IPS-11a (cell line): ENCODE results near the gene LRIG1.

Source experiments
- H3K4me3 ChIP-seq: one replicate; pipeline ENCODE4 v1.5.1; 2013; ENCODE audit warnings: low read depth, low read length, control low read depth

The LRIG1 gene

DNA sequence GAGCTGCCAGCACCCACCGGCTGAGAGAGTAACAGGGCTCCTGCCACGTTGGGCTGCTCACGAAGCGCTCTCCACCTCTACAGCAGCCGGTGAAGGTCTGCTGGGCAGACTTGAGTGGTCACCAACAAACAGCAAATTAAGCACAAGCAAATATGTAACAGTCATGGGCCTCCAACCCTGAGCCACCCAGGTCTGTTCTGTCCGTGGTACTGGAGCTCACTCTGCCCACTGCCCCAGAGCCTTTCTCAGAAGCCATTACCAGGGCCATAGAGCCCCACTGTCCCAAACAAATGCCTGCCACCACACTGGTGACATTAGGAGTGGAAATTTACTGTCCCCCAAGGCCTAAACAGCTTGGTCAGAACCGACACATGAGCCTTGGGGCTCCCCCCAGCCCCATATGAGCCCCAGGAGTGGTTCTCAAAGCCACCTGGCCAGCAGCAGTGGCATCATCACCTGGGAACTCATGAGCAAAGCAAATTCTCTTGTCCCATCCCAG, 56.6 kb downstream of the LRIG1 start:
- no peak overlapping the region for H3K4me3 ChIP-seq

DNA sequence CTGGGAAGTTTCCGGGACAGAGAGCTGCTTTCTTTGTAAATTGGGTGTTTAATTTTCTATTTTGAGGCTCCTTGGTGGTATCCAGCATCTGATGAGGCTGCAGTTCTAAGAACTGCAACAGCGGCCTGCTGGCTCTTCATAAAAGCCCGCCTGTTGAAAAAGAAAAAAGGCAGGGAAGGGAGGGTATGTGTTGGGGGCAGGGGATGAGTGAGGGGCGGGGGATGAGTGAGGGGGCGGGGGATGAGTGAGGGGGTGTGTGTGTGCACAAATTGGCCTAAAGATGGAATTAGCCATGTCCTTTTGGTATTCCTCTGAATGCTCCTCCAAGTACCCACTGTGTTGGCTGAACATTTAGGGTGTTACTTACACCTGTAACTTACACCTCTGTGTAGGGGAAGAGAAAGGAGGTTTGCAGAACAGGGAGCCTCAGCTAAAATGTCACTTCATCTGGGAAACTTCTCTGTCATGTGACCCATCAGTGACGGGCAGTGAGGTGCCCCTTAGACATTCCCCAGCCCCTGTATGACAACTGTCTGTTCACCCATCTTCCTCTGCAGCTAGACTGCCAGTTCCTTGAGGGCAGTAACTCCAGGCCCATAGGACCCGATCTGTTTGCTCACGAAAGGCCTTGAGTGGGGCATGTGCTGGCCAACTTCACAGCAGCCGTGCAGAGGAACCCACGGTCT, 57.6 kb downstream of the LRIG1 start:
- H3K4me3 ChIP-seq, result no peak overlapping the region

DNA sequence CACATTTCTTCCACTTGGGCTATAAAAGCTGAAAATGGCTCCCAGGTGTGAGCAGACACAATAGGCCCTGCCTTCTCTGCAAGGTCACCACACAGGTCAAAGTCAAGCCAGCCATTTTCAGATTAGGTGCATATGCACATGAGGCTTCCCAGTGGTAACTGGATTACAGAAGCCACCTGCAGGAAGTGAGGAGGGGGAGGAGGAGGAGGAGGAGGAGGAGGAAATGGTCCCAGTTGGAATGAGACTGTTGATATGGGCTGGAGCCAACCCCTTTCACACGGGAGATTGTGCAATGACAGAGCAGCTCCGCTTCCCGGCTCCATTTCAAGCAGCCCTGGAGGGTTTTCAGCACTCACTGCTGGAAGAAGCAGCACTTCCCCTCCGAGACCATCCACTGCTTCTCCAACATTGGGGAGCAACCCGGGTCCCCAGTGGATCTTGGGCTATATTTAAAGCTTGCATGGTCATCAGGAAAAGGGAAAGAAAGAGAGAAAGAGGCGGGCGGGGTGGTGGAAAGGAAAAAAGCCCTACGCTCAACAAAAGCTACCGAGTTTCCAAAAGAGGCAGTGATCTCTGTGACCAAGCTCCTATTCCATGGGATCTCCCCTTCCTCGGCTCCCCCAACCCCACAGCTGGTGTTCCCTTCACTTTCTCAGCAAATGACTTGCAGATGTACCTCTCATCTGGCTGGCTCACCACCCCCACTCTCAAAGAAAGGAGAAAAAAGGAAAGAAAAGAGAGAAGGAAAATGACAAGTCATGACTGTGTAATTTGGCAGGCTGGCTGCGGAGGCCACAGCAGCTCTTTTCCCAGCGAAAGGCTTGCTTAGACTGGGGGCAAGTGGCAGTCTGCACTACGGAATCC, 58.3 kb downstream of the LRIG1 start:
- no peak overlapping the region for H3K4me3 ChIP-seq

DNA sequence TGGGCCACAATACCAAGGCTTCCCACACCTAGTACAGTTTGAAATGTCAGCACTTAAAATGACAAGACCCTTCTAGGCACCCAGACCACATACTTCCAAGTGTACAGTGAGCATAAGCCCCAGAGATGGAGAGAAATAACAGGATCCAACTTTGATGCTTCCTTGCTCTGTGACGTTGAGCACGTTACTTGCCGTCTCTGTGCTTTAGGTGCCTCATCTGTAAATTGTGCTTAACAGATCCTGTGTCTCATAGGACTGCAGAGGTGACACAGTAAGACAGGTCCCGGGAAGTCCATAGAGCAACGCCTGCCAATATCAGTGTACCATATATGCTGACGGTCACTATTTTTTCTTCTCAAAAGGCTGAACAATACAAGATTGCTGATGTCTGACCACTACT, 59.1 kb downstream of the LRIG1 start:
- no peak overlapping the region for H3K4me3 ChIP-seq

DNA sequence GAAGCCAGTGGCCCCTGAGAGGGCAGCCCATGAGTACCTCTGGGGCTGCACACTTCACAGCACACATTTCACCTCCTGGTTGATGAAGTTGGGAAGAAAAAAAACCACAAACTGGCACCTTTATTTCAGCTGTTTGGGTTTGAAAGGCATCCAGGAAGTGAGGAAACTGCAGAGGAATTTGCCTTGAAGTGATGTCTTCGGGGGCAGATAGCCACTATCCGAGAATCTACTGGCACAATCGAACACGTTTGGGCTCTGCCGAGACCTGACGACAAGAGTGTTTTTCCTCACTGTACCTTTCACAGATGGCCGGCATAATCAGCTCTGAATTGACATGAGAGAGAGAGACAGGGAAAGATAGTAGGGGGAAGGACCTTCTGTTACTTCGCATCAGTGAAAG, 59.7 kb downstream of the LRIG1 start:
- no peak overlapping the region for H3K4me3 ChIP-seq

DNA sequence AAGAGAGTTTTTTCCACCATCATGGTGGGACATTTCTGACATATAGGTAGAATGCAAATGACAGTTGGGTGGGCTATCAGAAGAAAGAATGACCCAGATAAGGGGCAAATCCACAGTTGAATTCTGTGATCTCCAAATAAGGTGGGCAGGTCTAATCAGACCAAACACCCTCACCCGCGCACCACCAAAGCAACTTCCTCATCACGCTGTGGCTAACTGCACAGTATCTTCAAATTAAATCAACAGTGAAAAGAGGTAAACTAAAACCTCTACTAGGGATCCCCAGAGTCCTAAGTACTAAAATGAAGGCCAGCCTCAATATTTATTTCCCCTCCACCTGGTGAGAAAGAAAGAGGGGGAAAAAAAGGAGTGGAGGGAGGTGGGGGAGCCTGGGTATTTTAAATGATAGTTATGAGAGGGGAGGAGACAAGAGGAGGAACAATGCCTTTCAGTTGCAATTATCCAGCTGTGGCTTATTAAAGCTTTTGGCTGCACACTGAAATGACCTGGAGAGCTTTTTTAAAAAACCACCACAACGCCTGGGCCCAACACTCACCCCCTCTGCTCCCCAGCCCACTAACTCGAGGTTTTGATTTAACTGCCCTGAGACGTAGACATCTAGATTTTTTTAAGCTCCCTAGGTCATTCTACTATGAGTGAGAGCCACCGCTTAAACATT, 61.0 kb downstream of the LRIG1 start:
- H3K4me3 ChIP-seq, result no peak overlapping the region

DNA sequence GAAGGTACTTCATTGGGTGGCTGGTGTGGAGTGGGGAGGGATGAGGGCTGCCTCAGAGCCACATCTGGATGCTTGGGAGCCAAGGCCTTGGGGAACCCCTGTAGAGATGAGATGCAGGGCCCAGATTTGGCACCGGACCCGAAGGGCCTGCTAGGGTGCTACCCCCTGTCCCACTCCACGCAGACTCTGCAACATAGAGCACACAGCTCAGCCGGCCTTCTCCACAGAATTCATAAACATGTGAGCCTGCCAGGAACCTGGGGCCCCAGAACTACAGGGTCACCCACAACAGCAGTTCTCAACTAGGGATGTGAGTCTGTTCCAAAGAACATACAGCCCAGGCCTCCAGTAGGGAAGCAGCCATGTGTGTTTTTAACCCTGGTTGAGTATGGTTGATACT, 62.8 kb downstream of the LRIG1 start:
- no peak overlapping the region for H3K4me3 ChIP-seq

DNA sequence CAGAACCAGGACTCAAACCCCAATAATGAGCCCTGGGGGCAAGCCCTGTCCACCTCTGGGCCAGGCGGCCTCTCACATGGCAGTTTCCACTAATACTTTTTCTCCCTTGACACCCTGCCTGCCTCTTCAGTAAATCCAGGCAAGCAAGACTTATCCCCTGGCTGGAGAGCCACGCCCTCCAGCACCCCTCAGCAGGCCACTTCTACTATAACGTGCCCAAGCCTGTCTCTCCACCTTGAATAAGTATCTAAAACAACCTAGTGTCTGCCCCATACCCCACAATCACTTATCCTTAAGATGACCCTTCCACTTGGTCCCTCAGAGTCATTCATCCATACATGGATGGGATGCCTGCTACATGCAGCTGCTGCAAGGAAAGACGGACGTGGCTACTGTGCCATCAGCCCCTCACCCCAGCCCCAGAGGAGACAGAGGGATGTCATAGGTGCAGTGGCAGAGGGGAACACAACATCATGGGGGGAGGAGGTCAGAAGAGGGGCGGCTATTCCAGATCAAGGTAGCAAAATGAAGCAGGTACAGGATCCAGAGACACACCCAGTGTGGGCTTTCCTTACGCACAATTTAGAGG, 63.4 kb downstream of the LRIG1 start:
- H3K4me3 ChIP-seq, result no peak overlapping the region

DNA sequence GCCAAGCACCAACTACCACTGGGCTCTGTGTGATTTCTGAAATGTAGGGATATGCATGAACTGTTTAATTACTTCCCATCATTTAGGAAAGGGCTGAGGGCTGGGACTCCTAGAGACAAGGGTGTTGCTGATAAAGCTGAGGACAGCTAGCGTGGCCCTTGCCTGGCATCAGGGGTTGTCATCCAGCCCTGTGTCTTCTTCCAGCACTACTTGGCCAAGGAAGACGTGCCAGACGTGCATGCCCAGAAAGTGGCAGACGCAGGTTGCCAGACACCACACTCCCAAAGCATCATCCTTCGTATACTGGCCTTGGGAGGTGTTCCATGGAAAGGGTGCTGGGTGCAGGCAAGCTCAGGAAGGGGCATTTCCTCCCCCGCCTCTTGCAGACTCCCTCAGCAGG, 64.8 kb downstream of the LRIG1 start:
- H3K4me3 ChIP-seq, result no peak overlapping the region

DNA sequence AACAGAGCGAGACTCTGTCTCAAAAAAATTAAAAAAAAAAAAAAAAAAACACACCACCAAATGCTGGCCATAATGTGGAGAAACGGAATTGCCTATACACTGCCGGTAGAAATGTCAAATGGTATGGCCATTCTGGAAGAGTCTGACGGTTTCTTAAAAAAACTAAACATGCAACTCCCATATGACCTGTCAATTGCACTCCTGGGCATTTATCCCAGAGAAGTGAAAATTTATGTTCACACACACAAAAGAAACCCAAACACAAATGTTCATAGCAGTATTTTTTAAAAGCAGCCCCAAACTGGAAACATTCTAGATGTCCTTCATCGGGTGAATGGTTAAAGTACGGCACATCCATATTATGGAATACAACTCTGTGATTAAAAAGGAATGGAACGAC, 66.1 kb downstream of the LRIG1 start:
- H3K4me3 ChIP-seq, result no peak overlapping the region

DNA sequence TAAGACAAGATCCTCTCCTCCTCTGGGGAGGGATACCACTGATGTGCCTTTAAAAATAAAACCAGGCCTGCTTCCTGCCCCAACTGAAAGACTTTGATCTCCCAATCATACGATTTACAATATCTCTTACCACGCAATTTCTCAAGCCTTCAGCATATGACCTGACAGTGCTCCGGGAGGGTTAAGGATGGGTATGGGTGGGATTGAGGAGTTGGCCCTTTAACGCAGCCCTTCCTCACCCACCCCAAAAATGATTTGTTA, 67.4 kb downstream of the LRIG1 start:
- H3K4me3 ChIP-seq, result no peak overlapping the region

DNA sequence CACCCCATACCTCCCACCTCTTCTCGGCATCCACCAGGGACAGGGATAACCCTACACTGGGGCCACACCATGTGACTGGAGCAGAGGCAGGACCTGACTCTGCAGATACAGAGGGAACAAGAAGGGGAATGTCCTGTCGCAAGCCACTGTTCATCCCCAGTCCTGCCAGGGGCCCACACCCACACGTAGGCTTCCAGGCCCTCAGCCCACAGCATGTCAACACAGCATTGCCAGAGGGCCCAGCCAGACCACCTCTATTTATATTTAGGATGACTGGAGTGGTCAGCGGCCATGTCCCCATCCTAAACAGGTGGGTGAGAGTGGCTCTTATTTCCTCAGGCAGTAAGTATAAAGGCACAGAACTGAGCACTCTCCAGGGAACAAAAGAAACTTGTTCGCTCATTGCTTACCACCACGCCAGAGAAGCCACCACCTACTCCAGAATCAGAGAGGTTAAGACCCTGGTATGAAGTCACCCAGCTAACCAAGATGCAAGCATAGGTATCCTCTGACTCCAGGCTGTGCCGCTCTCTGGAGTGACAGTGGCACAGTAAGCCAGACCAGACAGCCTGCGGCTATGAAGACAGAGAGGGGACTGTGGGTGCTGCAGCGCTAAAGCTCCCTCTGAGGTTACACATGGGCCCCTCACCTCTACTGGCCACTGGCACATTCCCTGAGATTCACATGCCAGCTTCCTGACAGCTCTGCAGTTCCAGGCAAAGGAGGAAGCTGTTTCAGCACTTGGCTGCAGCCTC, 67.9 kb downstream of the LRIG1 start:
- no peak overlapping the region for H3K4me3 ChIP-seq

DNA sequence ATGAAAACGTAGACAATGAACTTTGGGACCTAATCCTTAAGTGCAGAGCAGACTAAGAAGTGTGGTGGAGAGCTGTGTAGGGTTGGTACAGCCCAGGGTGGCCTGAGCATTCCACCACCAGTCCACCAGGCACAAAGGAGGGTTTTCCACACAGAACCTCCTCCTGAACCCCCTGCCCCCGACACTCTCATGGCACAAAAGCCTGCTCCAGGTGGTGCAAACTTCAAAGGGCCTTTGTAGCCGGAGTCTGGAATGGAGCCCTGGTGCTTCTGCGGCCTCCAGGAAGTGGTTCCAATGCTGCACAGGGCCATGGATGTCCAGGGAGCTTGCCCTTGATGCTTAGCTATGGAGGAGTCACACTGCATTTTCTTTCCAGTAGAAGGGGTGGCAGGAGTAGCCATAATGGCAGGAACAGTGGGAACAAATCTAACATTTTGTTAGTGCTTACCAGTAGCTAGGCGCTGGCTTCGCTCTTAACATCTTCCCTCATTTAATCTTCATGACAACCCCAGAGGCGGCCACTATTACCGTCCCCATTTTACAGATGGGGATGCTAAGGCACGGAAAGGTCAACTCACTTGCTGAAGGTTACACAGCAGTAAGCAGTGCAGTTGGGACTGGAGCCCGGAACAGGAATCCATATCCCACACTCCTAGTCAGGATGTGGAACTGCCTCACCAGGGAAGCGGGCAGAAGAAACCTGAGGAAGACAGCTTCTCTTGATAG, 68.6 kb downstream of the LRIG1 start:
- H3K4me3 ChIP-seq, result no peak overlapping the region

DNA sequence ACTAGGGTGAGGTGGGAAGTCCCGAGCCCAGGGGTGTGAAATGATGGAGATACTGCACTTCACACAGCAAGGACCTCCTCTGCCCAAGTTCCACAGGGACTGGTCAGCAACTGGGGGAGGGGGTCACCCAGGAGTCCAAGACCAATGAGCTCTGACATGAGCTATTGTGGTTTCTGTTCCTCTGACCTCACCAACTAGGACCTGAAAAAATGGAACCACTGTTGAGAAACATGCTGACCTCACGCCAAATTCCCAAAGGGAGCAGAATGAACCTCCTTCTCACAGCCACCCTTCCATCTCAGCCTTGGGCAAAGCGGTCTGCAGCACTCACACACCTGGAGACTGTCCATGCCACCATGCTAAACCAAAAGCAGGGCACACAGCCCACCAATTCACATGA, 69.3 kb downstream of the LRIG1 start:
- no peak overlapping the region for H3K4me3 ChIP-seq

DNA sequence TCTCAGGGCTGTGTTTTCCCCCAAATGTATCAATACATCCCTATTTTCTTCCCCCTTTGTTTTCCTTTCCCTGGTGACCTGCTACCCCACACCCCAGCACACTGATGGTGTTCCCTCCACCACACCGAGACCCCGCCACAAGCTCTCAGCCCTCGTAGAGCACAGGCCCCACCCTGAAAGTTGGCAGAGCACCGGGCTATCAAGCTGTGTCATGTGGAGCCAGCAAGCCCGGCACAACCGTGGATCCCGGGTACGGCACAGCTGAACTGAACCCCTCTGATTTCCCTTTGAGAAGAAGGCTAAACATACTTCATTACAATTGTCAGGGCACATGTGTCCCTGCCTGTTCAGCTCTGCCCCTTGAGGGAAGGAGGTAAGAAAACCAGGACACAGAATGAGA, 69.9 kb downstream of the LRIG1 start:
- H3K4me3 ChIP-seq, result no peak overlapping the region

DNA sequence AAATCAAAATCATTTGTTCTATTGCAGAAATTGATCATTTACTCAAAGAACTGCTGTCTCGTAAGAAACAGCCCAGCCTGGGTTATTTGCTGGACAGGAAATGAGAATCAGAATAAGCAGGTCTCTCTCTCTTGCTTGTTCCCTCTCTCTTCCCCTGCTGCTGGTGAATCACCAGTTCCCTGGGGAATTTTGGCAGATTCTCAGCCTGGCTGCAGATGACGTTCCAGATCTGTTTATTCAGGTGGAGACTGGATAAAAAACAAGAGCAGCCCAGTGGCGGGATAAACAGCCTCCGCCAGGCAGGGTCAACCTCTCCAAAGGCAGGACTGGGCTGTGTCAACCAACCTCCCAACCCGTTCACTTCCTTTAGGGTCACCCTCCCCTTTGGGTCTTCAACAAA, 72.1 kb downstream of the LRIG1 start:
- no peak overlapping the region for H3K4me3 ChIP-seq

DNA sequence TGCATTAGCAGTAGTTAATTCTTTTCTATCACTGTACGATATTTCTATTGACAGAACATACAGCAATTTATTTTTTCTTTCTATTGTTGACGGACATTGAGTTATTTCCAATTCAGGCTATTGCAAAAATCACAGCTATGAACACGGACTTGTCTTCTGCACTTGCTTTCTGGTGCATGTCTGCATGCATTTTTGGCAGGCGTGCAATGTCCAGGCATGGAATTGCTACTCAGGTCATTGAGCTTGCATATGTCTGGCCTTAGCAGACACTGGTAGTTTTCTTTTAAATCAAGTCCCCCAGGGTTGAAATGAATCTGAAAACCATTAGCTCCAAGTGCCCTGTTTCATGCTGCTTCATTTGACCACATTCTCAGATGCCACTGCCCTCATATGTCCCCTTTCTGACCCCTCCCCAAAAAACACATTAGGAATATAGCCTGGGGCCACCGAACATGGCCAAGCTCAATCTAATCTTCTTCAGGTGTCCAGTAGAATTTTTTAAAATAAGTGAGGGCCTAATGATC, 72.8 kb downstream of the LRIG1 start:
- H3K4me3 ChIP-seq, result no peak overlapping the region

DNA sequence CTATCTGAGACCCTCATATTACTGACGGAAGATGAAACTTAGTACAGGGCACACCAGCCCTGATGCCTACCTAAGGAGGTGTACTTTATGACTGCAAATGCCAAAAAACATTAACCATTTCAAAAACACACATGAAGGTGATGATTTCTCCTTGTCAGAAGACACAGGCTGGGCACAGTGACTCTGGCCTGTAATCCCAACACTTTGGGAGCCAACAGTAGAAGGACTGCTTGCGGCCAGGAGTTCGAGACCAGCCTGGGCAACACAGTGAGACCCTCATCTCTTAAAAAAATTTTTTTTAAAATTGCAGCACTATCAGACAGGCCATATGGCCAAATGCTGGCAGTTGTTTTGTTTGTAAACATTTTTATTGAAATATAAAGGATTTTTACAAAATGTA, 73.5 kb downstream of the LRIG1 start:
- H3K4me3 ChIP-seq, result no peak overlapping the region

DNA sequence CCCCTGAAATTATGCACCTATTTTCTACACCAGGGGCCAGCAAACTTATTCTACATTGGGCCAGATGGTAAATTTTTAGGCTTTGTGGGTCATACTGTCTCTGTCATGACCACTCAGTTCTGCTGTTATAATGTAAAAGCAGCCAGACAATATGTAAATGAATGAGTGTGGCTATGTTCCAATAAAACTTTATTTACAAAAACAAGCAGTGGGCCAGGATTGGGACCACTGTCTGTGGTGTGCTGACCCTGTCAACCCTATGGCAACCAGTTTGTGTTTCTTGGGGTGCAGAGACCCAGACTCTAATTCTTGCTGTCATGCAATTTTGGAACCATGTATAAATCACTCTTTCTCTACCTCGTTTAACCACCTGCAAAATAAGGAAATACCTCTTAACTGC, 74.7 kb downstream of the LRIG1 start:
- H3K4me3 ChIP-seq, result no peak overlapping the region

DNA sequence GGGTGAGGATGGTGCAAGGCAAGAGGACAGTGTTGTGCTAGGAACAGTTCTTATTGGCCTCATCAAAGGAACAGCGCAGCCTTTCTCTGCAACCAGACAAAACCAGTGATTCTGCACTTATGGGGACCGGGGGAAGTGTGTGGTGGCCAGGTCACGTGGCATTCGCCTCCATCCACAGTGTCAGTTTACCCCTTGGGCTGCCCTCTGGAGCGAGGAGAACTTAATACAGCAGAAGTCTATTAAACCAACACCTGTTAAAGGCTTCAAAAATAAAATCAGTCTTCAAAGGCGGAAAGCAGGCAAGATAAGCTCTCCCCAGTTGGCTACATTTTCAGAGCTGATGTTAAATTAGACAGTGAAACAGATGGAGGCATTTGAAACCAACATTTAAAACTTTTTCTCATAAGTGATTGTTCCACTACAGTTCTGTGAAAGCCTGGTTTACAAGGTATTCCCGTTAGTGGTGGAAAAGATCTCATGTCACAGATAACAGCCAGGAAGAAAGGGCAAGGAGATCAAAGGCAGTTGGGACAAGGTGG, 75.2 kb downstream of the LRIG1 start:
- no peak overlapping the region for H3K4me3 ChIP-seq
